ENCODE data around the gene CEBPZOS. TPM values are rescaled to one million over a fixed set of nuclear protein-coding genes. Genes with fewer than 3 reads are reported as not detected.

The CEBPZOS gene
- total and polyA plus RNA-seq, 4 donors, result 9.1 to 22.9 (median 13.5) TPM

DNA sequence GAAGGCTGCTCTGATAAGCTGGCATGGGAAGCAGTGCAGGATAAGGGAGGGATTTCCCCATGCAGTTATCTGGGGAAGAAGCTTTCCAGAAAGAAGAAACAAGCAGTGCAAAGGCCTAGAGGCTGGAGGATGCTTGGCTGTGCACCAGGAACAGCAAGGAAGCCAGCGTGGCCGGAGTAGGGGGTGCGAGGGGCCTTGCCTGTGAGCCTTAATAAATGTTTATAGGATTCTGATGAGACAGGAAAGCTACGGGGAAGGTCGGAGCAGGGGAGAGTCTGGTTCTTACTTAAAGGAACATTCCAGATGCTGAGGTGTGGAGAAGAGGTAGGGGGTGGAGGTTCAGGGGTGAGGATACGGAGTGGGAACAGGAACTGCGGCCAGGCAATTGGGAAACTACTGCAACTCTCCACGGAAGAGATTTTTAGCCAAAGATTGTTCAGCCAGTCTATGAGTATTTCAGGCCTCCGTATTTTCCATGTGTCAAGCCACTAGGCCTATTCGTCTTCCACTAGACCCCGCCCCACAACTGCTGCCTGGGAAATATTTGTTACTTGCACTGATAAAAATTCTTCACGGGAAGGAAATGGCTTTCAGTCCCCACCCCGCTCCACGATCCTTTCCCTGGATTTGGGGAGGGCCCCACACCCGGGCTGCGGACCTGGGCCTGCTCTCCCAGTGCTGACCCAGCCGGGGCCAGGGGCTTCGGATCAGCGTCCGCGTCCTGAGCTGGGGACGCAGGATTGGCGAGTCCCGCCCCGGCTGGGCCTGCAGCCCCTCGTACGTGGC lies 40.0 kb upstream of the CEBPZOS start:
- Histone ChIP-seq H3K9me3 (ENCODE audit: control insufficient read depth in 4 of 4, low read length in 3 of 4) (no peaks in the 10 kb centered on the region), H3K4me3 (ENCODE audit: low read depth in 1 of 3, low read length in 3 of 3) (peak overlapping the region; percentile 88 to 99 (median 91)), H3K4me1 (ENCODE audit: control insufficient read depth in 4 of 4, insufficient read depth in 4 of 4, low read length in 3 of 4) (peaks cover 0 to 11% (median 7%) of the 10 kb centered on the region in 4 donors), H3K36me3 (ENCODE audit: control insufficient read depth in 4 of 4, insufficient read depth in 3 of 4, low read depth in 1 of 4, low read length in 3 of 4) (peaks cover 0 to 2% (median 0%) of the 10 kb centered on the region in 4 donors), H3K9ac (ENCODE audit: low read depth in 1 of 2, low read length in 2 of 2) (peak overlapping the region; percentile 62 to 79), H3K27me3 (ENCODE audit: control insufficient read depth in 4 of 4, insufficient read depth in 4 of 4, low read length in 3 of 4) (no peaks in the 10 kb centered on the region), H3K27ac (ENCODE audit: low read depth in 1 of 2, low read length in 2 of 2) (peak overlapping the region; percentile 76 to 79)
- TF ChIP-seq FOXA1 (IDR thresholded peaks at IDR 0.05), result no peak
- TF ChIP-seq GABPA (IDR thresholded peaks at IDR 0.05 in 1 of 2, conservative IDR thresholded peaks at IDR 0.05 in 1 of 2), result no peak
- TF ChIP-seq ZBTB33 (IDR thresholded peaks at IDR 0.05), result no peak
- no peak for TF ChIP-seq CTCF (IDR thresholded peaks at IDR 0.05; ENCODE audit: low read depth, low read length, missing input control)
- TF ChIP-seq, protein P1, sequence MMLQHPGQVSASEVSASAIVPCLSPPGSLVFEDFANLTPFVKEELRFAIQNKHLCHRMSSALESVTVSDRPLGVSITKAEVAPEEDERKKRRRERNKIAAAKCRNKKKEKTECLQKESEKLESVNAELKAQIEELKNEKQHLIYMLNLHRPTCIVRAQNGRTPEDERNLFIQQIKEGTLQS (IDR thresholded peaks at IDR 0.05), result no peak
- TF ChIP-seq MAX (IDR thresholded peaks at IDR 0.05), result no peak
- TF ChIP-seq HNF4A (conservative IDR thresholded peaks at IDR 0.05), result no peak
- TF ChIP-seq EGR1 (IDR thresholded peaks at IDR 0.05; ENCODE audit: low read depth in 2 of 2), result no peak
- no peak for TF ChIP-seq YY1 (IDR thresholded peaks at IDR 0.05)
- no peak for TF ChIP-seq NR2F2 (IDR thresholded peaks at IDR 0.05)
- DNase-seq (ENCODE audit: low spot score), result peak; percentile 54
- 1% methylated on average over 27 of the region's 27 CpGs for WGBS

GRCh38 chr2:37156857-37157714 lies 39.2 kb upstream of the CEBPZOS start, which contains the start of gene EIF2AK2:
TSS of gene EIF2AK2 (minus strand) at chr2:37156980. CDS start at chr2:37147806, 9,174 bp downstream.
- Histone ChIP-seq H3K4me1 (ENCODE audit: control insufficient read depth in 4 of 4, insufficient read depth in 4 of 4, low read length in 3 of 4) (peaks cover 0 to 11% (median 7%) of the 10 kb centered on the region in 4 donors), H3K36me3 (ENCODE audit: control insufficient read depth in 4 of 4, insufficient read depth in 3 of 4, low read depth in 1 of 4, low read length in 3 of 4) (peaks cover 0 to 2% (median 0%) of the 10 kb centered on the region in 4 donors), H3K9me3 (ENCODE audit: control insufficient read depth in 4 of 4, low read length in 3 of 4) (no peaks in the 10 kb centered on the region), H3K9ac (ENCODE audit: low read depth in 1 of 2, low read length in 2 of 2) (peak within 1 kb of the TSS; percentile 62 to 79), H3K4me3 (ENCODE audit: low read depth in 1 of 3, low read length in 3 of 3) (peak within 1 kb of the TSS; percentile 88 to 99 (median 91)), H3K27ac (ENCODE audit: low read depth in 1 of 2, low read length in 2 of 2) (peak within 1 kb of the TSS; percentile 76 to 79), H3K27me3 (ENCODE audit: control insufficient read depth in 4 of 4, insufficient read depth in 4 of 4, low read length in 3 of 4) (no peaks in the 10 kb centered on the region)
- WGBS, result 10% methylated on average over 55 of the region's 55 CpGs
- DNase-seq (ENCODE audit: low spot score), result peak; percentile 76
- TF ChIP-seq JUND (IDR thresholded peaks at IDR 0.05) (no peak), ZBTB33 (IDR thresholded peaks at IDR 0.05) (peak; percentile 93), YY1 (IDR thresholded peaks at IDR 0.05) (no peak)
- TF ChIP-seq, protein P2, sequence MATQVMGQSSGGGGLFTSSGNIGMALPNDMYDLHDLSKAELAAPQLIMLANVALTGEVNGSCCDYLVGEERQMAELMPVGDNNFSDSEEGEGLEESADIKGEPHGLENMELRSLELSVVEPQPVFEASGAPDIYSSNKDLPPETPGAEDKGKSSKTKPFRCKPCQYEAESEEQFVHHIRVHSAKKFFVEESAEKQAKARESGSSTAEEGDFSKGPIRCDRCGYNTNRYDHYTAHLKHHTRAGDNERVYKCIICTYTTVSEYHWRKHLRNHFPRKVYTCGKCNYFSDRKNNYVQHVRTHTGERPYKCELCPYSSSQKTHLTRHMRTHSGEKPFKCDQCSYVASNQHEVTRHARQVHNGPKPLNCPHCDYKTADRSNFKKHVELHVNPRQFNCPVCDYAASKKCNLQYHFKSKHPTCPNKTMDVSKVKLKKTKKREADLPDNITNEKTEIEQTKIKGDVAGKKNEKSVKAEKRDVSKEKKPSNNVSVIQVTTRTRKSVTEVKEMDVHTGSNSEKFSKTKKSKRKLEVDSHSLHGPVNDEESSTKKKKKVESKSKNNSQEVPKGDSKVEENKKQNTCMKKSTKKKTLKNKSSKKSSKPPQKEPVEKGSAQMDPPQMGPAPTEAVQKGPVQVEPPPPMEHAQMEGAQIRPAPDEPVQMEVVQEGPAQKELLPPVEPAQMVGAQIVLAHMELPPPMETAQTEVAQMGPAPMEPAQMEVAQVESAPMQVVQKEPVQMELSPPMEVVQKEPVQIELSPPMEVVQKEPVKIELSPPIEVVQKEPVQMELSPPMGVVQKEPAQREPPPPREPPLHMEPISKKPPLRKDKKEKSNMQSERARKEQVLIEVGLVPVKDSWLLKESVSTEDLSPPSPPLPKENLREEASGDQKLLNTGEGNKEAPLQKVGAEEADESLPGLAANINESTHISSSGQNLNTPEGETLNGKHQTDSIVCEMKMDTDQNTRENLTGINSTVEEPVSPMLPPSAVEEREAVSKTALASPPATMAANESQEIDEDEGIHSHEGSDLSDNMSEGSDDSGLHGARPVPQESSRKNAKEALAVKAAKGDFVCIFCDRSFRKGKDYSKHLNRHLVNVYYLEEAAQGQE (IDR thresholded peaks at IDR 0.05), result no peak
- TF ChIP-seq, protein P1 (IDR thresholded peaks at IDR 0.05), result no peak

Data from liver (tissue), 9 donors.